ENCODE measurements around the gene NEK6.

GRCh38 chr9:124215956-124216355 lies 41.8 kb upstream of the NEK6 start:
- TF ChIP-seq ZNF274 (IDR thresholded peaks at IDR 0.05; ENCODE audit: low read depth, low read length) (no peak), YY1 (IDR thresholded peaks at IDR 0.05; ENCODE audit: insufficient read depth, insufficient read length) (no peak)

Measured in NT2/D1 (cell line).